Suprapubic skin (tissue), 4 donors: ENCODE data around the gene ADGRD2.

ENCODE experiments used
- EP300 ChIP-seq: sonication (generic); formaldehyde crosslinking; IDR thresholded peaks from one replicate; pipeline ENCODE4 v1.6.1; 2017; ENCODE audit warnings: antibody characterized with exemption
- POLR2AphosphoS5 ChIP-seq, 3 donors: sonication (generic); formaldehyde crosslinking; IDR thresholded peaks; one replicate each; pipeline ENCODE4 v1.6.1; 2017; ENCODE audit warnings: antibody characterized with exemption in 3 of 3
- TF ChIP-seq, protein P1 (sequence below), 2 donors: fragments of 200-600 bp in 1 of 2; fragments of 450-650 bp in 1 of 2; sonication (generic) in 1 of 2; IDR thresholded peaks; one replicate each; pipeline ENCODE4 v1.5.1; 2016 to 2019; ENCODE audit warnings: antibody characterized with exemption in 2 of 2, mild to moderate bottlenecking in 1 of 2, moderate library complexity in 1 of 2

DNA sequence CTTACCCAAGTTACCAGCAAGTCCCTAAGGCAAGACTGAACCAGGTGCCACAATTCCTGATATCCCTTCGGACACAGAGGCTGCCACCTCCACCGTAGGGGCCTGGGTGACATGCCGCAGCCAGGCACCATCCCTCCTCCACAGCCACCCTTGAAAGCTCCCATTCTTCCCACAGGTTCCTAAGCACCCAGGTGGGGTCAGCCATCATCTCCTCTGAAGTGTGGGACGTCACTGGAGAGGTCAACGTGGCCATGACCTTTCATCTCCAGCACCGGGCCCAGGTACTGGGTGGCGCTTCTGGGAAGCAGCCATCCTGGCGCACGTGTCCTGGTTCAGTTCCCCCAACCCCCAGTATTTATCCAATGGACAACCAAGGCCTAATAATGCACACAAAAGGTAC, 8.2 kb downstream of the ADGRD2 start:
- TF ChIP-seq, protein P1, sequence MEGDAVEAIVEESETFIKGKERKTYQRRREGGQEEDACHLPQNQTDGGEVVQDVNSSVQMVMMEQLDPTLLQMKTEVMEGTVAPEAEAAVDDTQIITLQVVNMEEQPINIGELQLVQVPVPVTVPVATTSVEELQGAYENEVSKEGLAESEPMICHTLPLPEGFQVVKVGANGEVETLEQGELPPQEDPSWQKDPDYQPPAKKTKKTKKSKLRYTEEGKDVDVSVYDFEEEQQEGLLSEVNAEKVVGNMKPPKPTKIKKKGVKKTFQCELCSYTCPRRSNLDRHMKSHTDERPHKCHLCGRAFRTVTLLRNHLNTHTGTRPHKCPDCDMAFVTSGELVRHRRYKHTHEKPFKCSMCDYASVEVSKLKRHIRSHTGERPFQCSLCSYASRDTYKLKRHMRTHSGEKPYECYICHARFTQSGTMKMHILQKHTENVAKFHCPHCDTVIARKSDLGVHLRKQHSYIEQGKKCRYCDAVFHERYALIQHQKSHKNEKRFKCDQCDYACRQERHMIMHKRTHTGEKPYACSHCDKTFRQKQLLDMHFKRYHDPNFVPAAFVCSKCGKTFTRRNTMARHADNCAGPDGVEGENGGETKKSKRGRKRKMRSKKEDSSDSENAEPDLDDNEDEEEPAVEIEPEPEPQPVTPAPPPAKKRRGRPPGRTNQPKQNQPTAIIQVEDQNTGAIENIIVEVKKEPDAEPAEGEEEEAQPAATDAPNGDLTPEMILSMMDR (IDR thresholded peaks at IDR 0.05): no peak
- no peak for TF ChIP-seq POLR2AphosphoS5 (IDR thresholded peaks at IDR 0.05)
- no peak for TF ChIP-seq EP300
